Body of pancreas (tissue), 4 donors: Measurements from ENCODE around the gene CLEC11A.

Source experiments
- CTCF ChIP-seq, 7 experiments: fragments of 450-650 bp in 4 of 7; fragments of 200-600 bp in 3 of 7; sonication (generic) in 3 of 7; IDR thresholded peaks; one replicate each; pipeline ENCODE4 v1.5.1; 2016 to 2019; ENCODE audit warnings: antibody characterized with exemption in 7 of 7
- POLR2A ChIP-seq, 3 donors: fragments of 450-650 bp; IDR thresholded peaks; one replicate each; pipeline ENCODE4 v1.6.1; 2016; ENCODE audit warnings: antibody characterized with exemption in 3 of 3, mild to moderate bottlenecking in 2 of 3

GRCh38 chr19:50717026-50717723 is 6.0 kb upstream of the CLEC11A start:
- TF ChIP-seq CTCF (IDR thresholded peaks at IDR 0.05) (no peak), POLR2A (IDR thresholded peaks at IDR 0.05) (no peak)
